ENCODE data around the gene USP17L29.

- TF ChIP-seq CTCF (IDR thresholded peaks at IDR 0.05; ENCODE audit: control extremely low read depth in 1 of 3, insufficient read depth in 1 of 3, low read depth in 1 of 3, low read length in 3 of 3) (no peak), ATF3 (IDR thresholded peaks at IDR 0.05; ENCODE audit: insufficient read depth, low read depth, low read length) (no peak), POLR2A (IDR thresholded peaks at IDR 0.05; ENCODE audit: control extremely low read depth in 1 of 2, low read depth in 2 of 2, low read length in 2 of 2) (no peak), TBP (IDR thresholded peaks at IDR 0.05; ENCODE audit: low read depth, low read length) (no peak), HDAC6 (IDR thresholded peaks at IDR 0.05; ENCODE audit: low read depth, low read length) (no peak)
Observed at GRCh38 chr4:9384126-9384525, 30.7 kb downstream of the USP17L29 start.
